Measurements from ENCODE around the gene PAPPA.

The PAPPA gene

GRCh38 chr9:116382053-116382452 lies 228.5 kb downstream of the PAPPA start:
- H3K9me3 ChIP-seq (ENCODE audit: control insufficient read depth, insufficient read depth, low read depth, low read length), result no peaks in the 10 kb centered on the region
- CTCF ChIA-PET, result no interaction called here
- POLR2A ChIA-PET, result no interaction called here
- no peaks in the 10 kb centered on the region for H3K4me1 ChIP-seq (ENCODE audit: control insufficient read depth, insufficient read depth, low read length)
- no peaks in the 10 kb centered on the region for H3K36me3 ChIP-seq (ENCODE audit: control insufficient read depth in 2 of 2, insufficient read depth in 1 of 2, low read length in 2 of 2)
- no peak overlapping the region for H3K4me3 ChIP-seq (ENCODE audit: low read depth, low read length)
- TF ChIP-seq ZNF311 (tag by site-specific recombination; IDR thresholded peaks at IDR 0.05; ENCODE audit: borderline replicate concordance) (no peak), EGR2 (tag by site-specific recombination; IDR thresholded peaks at IDR 0.05; ENCODE audit: low read depth) (no peak), ZNF404 (tag by site-specific recombination; IDR thresholded peaks at IDR 0.05) (no peak), ZSCAN16 (tag by site-specific recombination; IDR thresholded peaks at IDR 0.05) (no peak), ZFP3 (tag by site-specific recombination; IDR thresholded peaks at IDR 0.05; ENCODE audit: low read depth) (no peak), ZNF510 (tag by site-specific recombination; IDR thresholded peaks at IDR 0.05; ENCODE audit: insufficient replicate concordance) (no peak), FEZF1 (tag by site-specific recombination; IDR thresholded peaks at IDR 0.05) (no peak), ZNF214 (tag by site-specific recombination; IDR thresholded peaks at IDR 0.05; ENCODE audit: borderline replicate concordance) (no peak), ZNF433 (tag by site-specific recombination; IDR thresholded peaks at IDR 0.05; ENCODE audit: low read depth) (no peak), MZF1 (tag by site-specific recombination; IDR thresholded peaks at IDR 0.05; ENCODE audit: borderline replicate concordance) (no peak), GFI1B (tag by site-specific recombination; IDR thresholded peaks at IDR 0.05) (no peak), ZNF621 (tag by site-specific recombination; IDR thresholded peaks at IDR 0.05) (no peak)
- TF ChIP-seq, protein P1, sequence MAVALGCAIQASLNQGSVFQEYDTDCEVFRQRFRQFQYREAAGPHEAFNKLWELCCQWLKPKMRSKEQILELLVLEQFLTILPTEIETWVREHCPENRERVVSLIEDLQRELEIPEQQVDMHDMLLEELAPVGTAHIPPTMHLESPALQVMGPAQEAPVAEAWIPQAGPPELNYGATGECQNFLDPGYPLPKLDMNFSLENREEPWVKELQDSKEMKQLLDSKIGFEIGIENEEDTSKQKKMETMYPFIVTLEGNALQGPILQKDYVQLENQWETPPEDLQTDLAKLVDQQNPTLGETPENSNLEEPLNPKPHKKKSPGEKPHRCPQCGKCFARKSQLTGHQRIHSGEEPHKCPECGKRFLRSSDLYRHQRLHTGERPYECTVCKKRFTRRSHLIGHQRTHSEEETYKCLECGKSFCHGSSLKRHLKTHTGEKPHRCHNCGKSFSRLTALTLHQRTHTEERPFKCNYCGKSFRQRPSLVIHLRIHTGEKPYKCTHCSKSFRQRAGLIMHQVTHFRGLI (tag by site-specific recombination; IDR thresholded peaks at IDR 0.05), result no peak
- H3K27ac ChIP-seq (ENCODE audit: extremely low read depth, low read depth, low read length), result no peak overlapping the region

GRCh38 chr9:116383133-116383532 lies 229.5 kb downstream of the PAPPA start:
- no peaks in the 10 kb centered on the region for H3K36me3 ChIP-seq (ENCODE audit: control insufficient read depth in 2 of 2, insufficient read depth in 1 of 2, low read length in 2 of 2)
- H3K4me3 ChIP-seq (ENCODE audit: low read depth, low read length), result no peak overlapping the region
- TF ChIP-seq MYNN (tag by site-specific recombination; IDR thresholded peaks at IDR 0.05; ENCODE audit: borderline replicate concordance), result no peak
- TF ChIP-seq ZNF391 (tag by site-specific recombination; IDR thresholded peaks at IDR 0.05; ENCODE audit: borderline replicate concordance, low read depth), result no peak
- no peak for TF ChIP-seq ZNF548 (tag by site-specific recombination; IDR thresholded peaks at IDR 0.05)
- TF ChIP-seq ZBTB44 (tag by site-specific recombination; IDR thresholded peaks at IDR 0.05), result no peak
- TF ChIP-seq, protein P2, sequence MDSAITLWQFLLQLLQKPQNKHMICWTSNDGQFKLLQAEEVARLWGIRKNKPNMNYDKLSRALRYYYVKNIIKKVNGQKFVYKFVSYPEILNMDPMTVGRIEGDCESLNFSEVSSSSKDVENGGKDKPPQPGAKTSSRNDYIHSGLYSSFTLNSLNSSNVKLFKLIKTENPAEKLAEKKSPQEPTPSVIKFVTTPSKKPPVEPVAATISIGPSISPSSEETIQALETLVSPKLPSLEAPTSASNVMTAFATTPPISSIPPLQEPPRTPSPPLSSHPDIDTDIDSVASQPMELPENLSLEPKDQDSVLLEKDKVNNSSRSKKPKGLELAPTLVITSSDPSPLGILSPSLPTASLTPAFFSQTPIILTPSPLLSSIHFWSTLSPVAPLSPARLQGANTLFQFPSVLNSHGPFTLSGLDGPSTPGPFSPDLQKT (IDR thresholded peaks at IDR 0.05; ENCODE audit: borderline replicate concordance, low read depth, low read length), result no peak
- no peak for TF ChIP-seq ZNF621 (tag by site-specific recombination; IDR thresholded peaks at IDR 0.05)
- no peak for TF ChIP-seq ZBTB17 (tag by site-specific recombination; IDR thresholded peaks at IDR 0.05)
- TF ChIP-seq, protein P3, sequence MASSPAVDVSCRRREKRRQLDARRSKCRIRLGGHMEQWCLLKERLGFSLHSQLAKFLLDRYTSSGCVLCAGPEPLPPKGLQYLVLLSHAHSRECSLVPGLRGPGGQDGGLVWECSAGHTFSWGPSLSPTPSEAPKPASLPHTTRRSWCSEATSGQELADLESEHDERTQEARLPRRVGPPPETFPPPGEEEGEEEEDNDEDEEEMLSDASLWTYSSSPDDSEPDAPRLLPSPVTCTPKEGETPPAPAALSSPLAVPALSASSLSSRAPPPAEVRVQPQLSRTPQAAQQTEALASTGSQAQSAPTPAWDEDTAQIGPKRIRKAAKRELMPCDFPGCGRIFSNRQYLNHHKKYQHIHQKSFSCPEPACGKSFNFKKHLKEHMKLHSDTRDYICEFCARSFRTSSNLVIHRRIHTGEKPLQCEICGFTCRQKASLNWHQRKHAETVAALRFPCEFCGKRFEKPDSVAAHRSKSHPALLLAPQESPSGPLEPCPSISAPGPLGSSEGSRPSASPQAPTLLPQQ (tag by site-specific recombination; IDR thresholded peaks at IDR 0.05), result no peak
- TF ChIP-seq ZNF768 (tag by site-specific recombination; IDR thresholded peaks at IDR 0.05), result no peak
- no peak for TF ChIP-seq ZSCAN23 (tag by site-specific recombination; IDR thresholded peaks at IDR 0.05)
- TF ChIP-seq SCRT1 (tag by site-specific recombination; IDR thresholded peaks at IDR 0.05; ENCODE audit: borderline replicate concordance), result no peak
- TF ChIP-seq ZNF830 (tag by site-specific recombination; IDR thresholded peaks at IDR 0.05; ENCODE audit: low read depth), result no peak
- no peak for TF ChIP-seq ZNF624 (tag by site-specific recombination; IDR thresholded peaks at IDR 0.05)
- no peak for TF ChIP-seq ZNF76 (tag by site-specific recombination; IDR thresholded peaks at IDR 0.05; ENCODE audit: borderline replicate concordance, low read depth)
- TF ChIP-seq PRDM1 (tag by site-specific recombination; IDR thresholded peaks at IDR 0.05), result no peak
- no peaks in the 10 kb centered on the region for H3K4me1 ChIP-seq (ENCODE audit: control insufficient read depth, insufficient read depth, low read length)
- H3K27ac ChIP-seq (ENCODE audit: extremely low read depth, low read depth, low read length), result no peak overlapping the region
- H3K9me3 ChIP-seq (ENCODE audit: control insufficient read depth, insufficient read depth, low read depth, low read length), result no peaks in the 10 kb centered on the region
- ChIA-PET CTCF (interaction anchor here (0.6 kb wide), 1 partner anchor 130 kb away, joined by 6 read pairs; no protein-coding TSS in a partner anchor), POLR2A (no interaction called here)

Data from HEK293 (cell line).